Measurements from ENCODE around the gene FXYD2. TPM values are rescaled to one million over a fixed set of nuclear protein-coding genes. Genes with fewer than 3 reads are reported as not detected.

Gene FXYD2
- total RNA-seq, 4 donors from 2014 or later = 0.67 to 1.7 TPM; not detected in 2

DNA sequence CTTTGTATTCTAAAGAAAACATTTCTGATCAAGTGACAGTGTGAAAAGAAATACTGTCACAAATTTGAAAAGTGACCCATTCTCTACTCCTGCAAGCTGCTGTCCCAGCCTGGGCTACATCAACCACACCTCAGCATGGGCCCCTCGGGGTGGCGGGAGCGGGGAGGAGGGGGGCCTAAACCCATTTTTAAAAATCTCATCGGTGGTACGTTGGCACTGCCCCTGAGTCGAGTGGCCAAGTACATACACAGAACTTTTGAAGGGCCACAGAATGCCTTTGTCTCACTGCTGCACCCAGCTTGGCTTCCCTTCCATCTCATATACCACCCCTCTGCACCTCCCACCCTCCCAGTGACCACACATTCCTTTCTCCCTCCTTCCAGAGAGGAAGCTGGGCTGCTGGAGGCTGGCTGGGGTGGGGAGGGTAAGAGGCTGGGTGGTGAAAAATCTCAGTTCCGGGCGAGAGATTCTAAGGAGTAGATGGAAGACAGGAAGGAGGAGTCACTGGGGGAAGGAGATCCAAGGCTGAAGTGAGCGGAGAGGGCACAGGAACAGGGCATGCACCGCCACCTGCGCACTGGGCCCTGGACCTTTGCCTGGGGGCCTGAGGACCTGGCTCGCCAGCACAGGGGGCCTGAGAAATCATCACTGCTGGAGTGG, 30.8 kb upstream of the FXYD2 start:
- H3K9me3 ChIP-seq = no peaks in the 10 kb centered on the region
- no peaks in the 10 kb centered on the region for H3K4me1 ChIP-seq
- no peak for DNase-seq
- H3K36me3 ChIP-seq = no peaks in the 10 kb centered on the region
- H3K27ac ChIP-seq = no peak overlapping the region
- H3K4me3 ChIP-seq = no peak overlapping the region
- H3K27me3 ChIP-seq = no peaks in the 10 kb centered on the region
- no peak for TF ChIP-seq POLR2A (IDR thresholded peaks at IDR 0.05)
- TF ChIP-seq, protein P1, sequence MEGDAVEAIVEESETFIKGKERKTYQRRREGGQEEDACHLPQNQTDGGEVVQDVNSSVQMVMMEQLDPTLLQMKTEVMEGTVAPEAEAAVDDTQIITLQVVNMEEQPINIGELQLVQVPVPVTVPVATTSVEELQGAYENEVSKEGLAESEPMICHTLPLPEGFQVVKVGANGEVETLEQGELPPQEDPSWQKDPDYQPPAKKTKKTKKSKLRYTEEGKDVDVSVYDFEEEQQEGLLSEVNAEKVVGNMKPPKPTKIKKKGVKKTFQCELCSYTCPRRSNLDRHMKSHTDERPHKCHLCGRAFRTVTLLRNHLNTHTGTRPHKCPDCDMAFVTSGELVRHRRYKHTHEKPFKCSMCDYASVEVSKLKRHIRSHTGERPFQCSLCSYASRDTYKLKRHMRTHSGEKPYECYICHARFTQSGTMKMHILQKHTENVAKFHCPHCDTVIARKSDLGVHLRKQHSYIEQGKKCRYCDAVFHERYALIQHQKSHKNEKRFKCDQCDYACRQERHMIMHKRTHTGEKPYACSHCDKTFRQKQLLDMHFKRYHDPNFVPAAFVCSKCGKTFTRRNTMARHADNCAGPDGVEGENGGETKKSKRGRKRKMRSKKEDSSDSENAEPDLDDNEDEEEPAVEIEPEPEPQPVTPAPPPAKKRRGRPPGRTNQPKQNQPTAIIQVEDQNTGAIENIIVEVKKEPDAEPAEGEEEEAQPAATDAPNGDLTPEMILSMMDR (IDR thresholded peaks at IDR 0.05) = no peak

DNA sequence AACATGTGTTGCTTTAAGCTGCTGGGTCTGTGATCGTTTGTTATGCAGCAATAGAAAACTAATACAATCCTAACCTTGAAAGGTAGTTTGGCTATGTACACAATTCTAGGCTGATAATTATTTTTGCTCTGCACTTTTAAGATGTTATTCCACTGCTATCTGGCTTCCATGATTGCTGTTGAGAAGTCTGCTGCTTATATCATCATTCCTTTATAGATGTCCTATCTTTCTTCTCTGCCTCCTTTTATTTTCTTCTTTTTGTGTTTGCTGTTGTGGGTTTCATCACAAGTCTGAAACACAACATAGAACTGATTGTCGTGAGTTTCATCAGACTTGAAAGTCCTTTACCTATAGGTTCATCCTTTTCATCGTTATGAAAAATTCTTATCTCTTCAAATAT, 27.8 kb upstream of the FXYD2 start:
- no peak overlapping the region for H3K4me3 ChIP-seq
- no peaks in the 10 kb centered on the region for H3K4me1 ChIP-seq
- H3K36me3 ChIP-seq = no peaks in the 10 kb centered on the region
- H3K9me3 ChIP-seq = no peaks in the 10 kb centered on the region
- no peak overlapping the region for H3K27ac ChIP-seq
- DNase-seq = no peak
- TF ChIP-seq, protein P1 (IDR thresholded peaks at IDR 0.05) = no peak
- TF ChIP-seq POLR2A (IDR thresholded peaks at IDR 0.05) = no peak
- H3K27me3 ChIP-seq = no peaks in the 10 kb centered on the region

DNA sequence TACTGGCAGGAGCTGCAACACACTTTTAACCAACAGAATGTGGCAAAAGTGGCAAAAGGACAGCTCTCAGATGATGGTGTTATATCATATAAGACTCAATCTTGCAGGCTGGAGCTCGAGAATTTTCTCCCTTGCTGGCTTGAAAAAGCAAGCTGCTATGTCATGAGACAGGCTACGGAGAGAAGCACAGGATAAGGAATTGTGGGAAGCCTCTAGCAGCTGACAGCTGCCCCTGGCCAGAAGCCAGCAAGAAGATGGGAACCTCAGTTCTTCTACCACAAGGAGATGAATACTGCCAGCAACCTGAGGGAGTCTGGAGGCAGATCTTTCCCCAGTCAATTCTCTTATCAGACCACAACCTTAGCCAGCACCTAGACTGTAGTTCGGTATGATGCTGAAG, 27.3 kb upstream of the FXYD2 start:
- no peaks in the 10 kb centered on the region for H3K27me3 ChIP-seq
- no peaks in the 10 kb centered on the region for H3K36me3 ChIP-seq
- no peak overlapping the region for H3K4me3 ChIP-seq
- no peaks in the 10 kb centered on the region for H3K9me3 ChIP-seq
- H3K4me1 ChIP-seq = no peaks in the 10 kb centered on the region
- peak overlapping the region in 1 of 4 donors; percentile 2 for H3K27ac ChIP-seq
- no peak for TF ChIP-seq POLR2A (IDR thresholded peaks at IDR 0.05)
- TF ChIP-seq, protein P1 (IDR thresholded peaks at IDR 0.05) = no peak
- DNase-seq = peak in 1 of 3 donors; percentile 43

GRCh38 chr11:117851106-117851505, 26.6 kb upstream of the FXYD2 start:
- no peak for DNase-seq
- Histone ChIP-seq H3K27ac (peak overlapping the region in 2 of 4 donors; percentile 2 to 11), H3K27me3 (no peaks in the 10 kb centered on the region), H3K4me3 (no peak overlapping the region), H3K4me1 (no peaks in the 10 kb centered on the region), H3K36me3 (no peaks in the 10 kb centered on the region), H3K9me3 (no peaks in the 10 kb centered on the region)
- TF ChIP-seq POLR2A (IDR thresholded peaks at IDR 0.05) = no peak

GRCh38 chr11:117849781-117850414, 25.4 kb upstream of the FXYD2 start:
- Histone ChIP-seq H3K27ac (no peak overlapping the region), H3K27me3 (no peaks in the 10 kb centered on the region), H3K4me1 (no peaks in the 10 kb centered on the region), H3K9me3 (no peaks in the 10 kb centered on the region), H3K36me3 (no peaks in the 10 kb centered on the region), H3K4me3 (no peak overlapping the region)
- TF ChIP-seq POLR2A (IDR thresholded peaks at IDR 0.05) = no peak
- TF ChIP-seq, protein P1 (IDR thresholded peaks at IDR 0.05) = no peak
- DNase-seq = no peak

GRCh38 chr11:117843666-117844484, 19.3 kb upstream of the FXYD2 start:
- H3K9me3 ChIP-seq = no peaks in the 10 kb centered on the region
- H3K4me3 ChIP-seq = no peak overlapping the region
- H3K4me1 ChIP-seq = no peaks in the 10 kb centered on the region
- TF ChIP-seq POLR2A (IDR thresholded peaks at IDR 0.05) = no peak
- TF ChIP-seq, protein P1 (IDR thresholded peaks at IDR 0.05) = peak; percentile 93 to 99 (median 98)
- no peaks in the 10 kb centered on the region for H3K27me3 ChIP-seq
- H3K27ac ChIP-seq = no peak overlapping the region
- H3K36me3 ChIP-seq = peaks cover 0 to 3% (median 0%) of the 10 kb centered on the region in 3 donors
- DNase-seq = peak; percentile 86 to 93 (median 86)

Data from Peyer's patch (tissue), 4 donors.